Bronchial epithelial cell (primary cell): ENCODE results near the gene ZFX. TPM values are rescaled to one million over a fixed set of nuclear protein-coding genes. Genes with fewer than 3 reads are reported as not detected.

Source experiments
- DNase-seq: peaks from one replicate; pipeline ENCODE4 v3.0.0-alpha.2; 2010; ENCODE audit warnings: low read depth
- FAIRE-seq: peaks from 2 replicates; lab custom pipeline; 2011; peaks lifted over from hg19 to GRCh38; lab: Jason Lieb, UNC
- H3K27me3 ChIP-seq: 2 replicates; pipeline ENCODE4 v1.5.1; 2011; ENCODE audit warnings: low read length; ENCODE audit not compliant: control insufficient read depth, insufficient read depth
- H3K36me3 ChIP-seq: 2 replicates; pipeline ENCODE4 v1.5.1; 2011; ENCODE audit warnings: low read length; ENCODE audit not compliant: control insufficient read depth, insufficient read depth
- H3K4me3 ChIP-seq: 2 replicates; pipeline ENCODE4 v1.5.1; 2011; ENCODE audit warnings: mild to moderate bottlenecking, low read depth, low read length, control low read depth
- CTCF ChIP-seq: IDR thresholded peaks from 2 replicates; pipeline ENCODE4 v1.5.1; 2011; ENCODE audit warnings: mild to moderate bottlenecking, moderate library complexity, low read length, control low read depth, inconsistent platforms; ENCODE audit not compliant: insufficient read depth, severe bottlenecking
- total RNA-seq: library from RNA; depleted of rRNA; stranded (reverse); fragments of >200 nt; gene quantifications from 2 replicates; pipeline ENCODE4 v1.2.1, GENCODE V29; 2014

ZFX gene
- total RNA-seq: 30.8 and 37.8 TPM in 2 replicates

DNA sequence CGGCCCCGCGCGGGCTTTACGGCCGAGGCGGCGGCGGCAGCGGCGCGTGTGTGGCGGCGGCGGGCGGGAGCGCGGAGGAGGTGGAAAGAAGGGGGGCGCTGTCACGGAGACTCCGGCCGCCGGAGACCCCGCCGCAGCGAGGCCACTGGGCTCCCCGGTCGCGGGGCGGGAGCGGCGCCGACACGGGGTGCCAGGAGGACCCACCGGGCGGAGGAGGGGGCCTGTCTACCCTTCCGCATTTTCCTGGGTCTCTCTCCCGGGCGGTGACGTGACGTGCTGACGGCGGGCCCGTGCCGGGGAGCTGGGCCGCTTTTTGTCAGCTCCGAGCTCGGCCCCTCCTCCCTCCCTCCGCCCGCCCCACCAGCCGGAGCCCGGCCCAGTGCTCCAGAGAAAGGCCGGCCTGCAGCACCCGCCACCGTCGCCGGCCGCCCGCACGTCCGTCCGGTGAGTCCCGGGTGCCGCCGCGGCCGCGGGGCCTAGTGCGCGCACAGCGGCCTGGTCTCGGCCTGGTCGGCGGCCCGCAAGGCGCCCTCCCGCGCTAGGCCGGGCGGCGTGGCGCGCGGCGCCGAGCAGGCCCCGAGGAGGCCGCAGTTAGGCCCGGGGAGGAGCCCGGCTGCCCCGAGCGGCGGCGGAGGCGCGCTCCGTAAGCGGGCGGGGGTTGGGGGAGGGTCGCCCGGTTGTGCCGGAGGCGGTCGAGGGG, at the start of gene ZFX:
TSS of gene ZFX (plus strand) at position 379 of the 700 bp plus-strand sequence. CDS start 23,014 bp downstream, outside the sequence.
- DNase-seq: no peak
- FAIRE-seq: no peak
- Histone ChIP-seq H3K4me3 (peak within 1 kb of the TSS; percentile 62), H3K36me3 (no peaks in the 10 kb centered on the region), H3K27me3 (no peaks in the 10 kb centered on the region)
- no peak for TF ChIP-seq CTCF

GRCh38 chrX:24100713-24101112, 48.8 kb upstream of the ZFX start:
- no peak for FAIRE-seq
- no peak for DNase-seq
- Histone ChIP-seq H3K36me3 (no peaks in the 10 kb centered on the region), H3K27me3 (no peaks in the 10 kb centered on the region), H3K4me3 (no peak overlapping the region)
- no peak for TF ChIP-seq CTCF

DNA sequence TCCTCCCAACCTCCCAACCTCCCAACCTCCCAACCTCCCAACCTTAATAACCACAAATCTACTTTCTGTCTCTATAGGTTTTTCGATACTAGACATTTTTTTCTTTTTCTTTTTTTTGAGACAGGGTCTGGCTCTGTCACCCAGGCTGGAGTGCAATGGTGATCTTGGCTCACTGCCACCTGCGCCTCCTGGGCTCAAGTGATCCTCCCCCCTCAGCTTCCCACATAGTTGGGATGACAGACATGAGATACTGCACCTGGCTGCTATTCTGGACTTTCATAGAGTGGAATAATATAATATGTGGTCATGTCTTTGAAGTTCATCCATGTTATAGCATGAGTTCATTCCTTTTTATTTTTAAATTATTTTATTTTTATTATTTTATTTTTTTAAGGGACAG, 39.5 kb upstream of the ZFX start:
- FAIRE-seq (no peak), DNase-seq (no peak)
- Histone ChIP-seq H3K27me3 (no peaks in the 10 kb centered on the region), H3K4me3 (no peak overlapping the region), H3K36me3 (no peaks in the 10 kb centered on the region)
- TF ChIP-seq CTCF: no peak

DNA sequence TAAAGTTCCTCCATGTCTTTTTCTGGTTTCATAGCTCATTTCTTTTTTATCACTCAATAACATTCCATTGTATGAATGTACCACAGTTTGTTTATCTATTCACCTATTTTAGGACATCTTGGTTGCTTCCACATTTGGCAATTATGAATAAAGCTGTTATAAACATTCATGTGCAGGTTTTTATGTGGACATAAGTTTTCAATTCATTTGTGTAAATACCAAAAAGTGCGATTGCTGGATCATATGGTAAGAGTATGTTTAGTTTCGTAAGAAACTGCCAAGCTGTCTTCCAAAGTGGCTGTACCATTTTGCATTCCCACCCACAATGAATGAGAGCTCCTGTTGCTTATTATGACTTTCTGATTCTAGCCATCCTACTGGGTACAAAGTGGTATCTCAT, 36.3 kb upstream of the ZFX start:
- no peak for TF ChIP-seq CTCF
- DNase-seq (no peak), FAIRE-seq (no peak)
- H3K4me3 ChIP-seq: no peak overlapping the region
- no peaks in the 10 kb centered on the region for H3K36me3 ChIP-seq
- no peaks in the 10 kb centered on the region for H3K27me3 ChIP-seq

GRCh38 chrX:24117258-24117657, 32.3 kb upstream of the ZFX start:
- no peak overlapping the region for H3K4me3 ChIP-seq
- no peak for TF ChIP-seq CTCF
- H3K36me3 ChIP-seq: no peaks in the 10 kb centered on the region
- DNase-seq: peak; percentile 31
- no peak for FAIRE-seq
- no peaks in the 10 kb centered on the region for H3K27me3 ChIP-seq
